K562 (cell line): ENCODE results near the gene AIFM3. TPM values are rescaled to one million over a fixed set of nuclear protein-coding genes. Genes with fewer than 3 reads are reported as not detected.
A peak's percentile ranks its signal among the peaks of the same experiment; 100 is the strongest.

Experiments used
- JUND ChIP-seq, 2 experiments: IDR thresholded peaks; 2 replicates in 1 of 2; 3 replicates in 1 of 2; pipeline ENCODE4 v1.6.1; 2011; ENCODE audit warnings: borderline replicate concordance in 2 of 2, low read depth in 2 of 2, low read length in 2 of 2, improper control_type of control experiment in 1 of 2, missing biosample characterization in 1 of 2, missing genetic modification characterization in 1 of 2, missing genetic modification reagents in 1 of 2
- MAZ ChIP-seq, 2 experiments: fragments of 450-650 bp in 1 of 2; sonication (generic) in 1 of 2; formaldehyde crosslinking; IDR thresholded peaks in 1 of 2; conservative IDR thresholded peaks in 1 of 2; 2 replicates each; pipeline versions ENCODE4 v1.4.0 to v1.5.0; 2020; ENCODE audit warnings: mild to moderate bottlenecking in 1 of 2, missing genetic modification reagents in 1 of 2
- NCOA1 ChIP-seq: fragments of 450-650 bp; IDR thresholded peaks from 2 replicates; pipeline ENCODE4 v1.6.1; 2016; ENCODE audit warnings: low read depth
- OTX1 ChIP-seq: fragments of 450-650 bp; formaldehyde crosslinking; IDR thresholded peaks from 2 replicates; pipeline ENCODE4 v1.4.0; 2022; ENCODE audit warnings: mild to moderate bottlenecking
- RBBP5 ChIP-seq: fragments of 200-600 bp; sonication (generic); IDR thresholded peaks from 2 replicates; pipeline ENCODE4 v1.6.1; 2012; ENCODE audit warnings: borderline replicate concordance, mild to moderate bottlenecking, low read length, control low read depth, inconsistent platforms; ENCODE audit not compliant: insufficient read depth, poor library complexity, severe bottlenecking
- RBFOX2 ChIP-seq: fragments of 200-400 bp; formaldehyde crosslinking; IDR thresholded peaks from 2 replicates; pipeline ENCODE4 v1.6.1; 2017; ENCODE audit warnings: low read depth, mild to moderate bottlenecking, low read length, moderate library complexity
- RBM15 ChIP-seq: fragments of 200-400 bp; formaldehyde crosslinking; IDR thresholded peaks from 2 replicates; pipeline ENCODE4 v1.6.1; 2018; ENCODE audit warnings: mild to moderate bottlenecking, low read length, moderate library complexity; ENCODE audit not compliant: insufficient read depth
- SMARCC2 ChIP-seq: fragments of 450-650 bp; IDR thresholded peaks from 2 replicates; pipeline ENCODE4 v1.6.1; 2017; ENCODE audit warnings: antibody characterized with exemption, moderate library complexity, mild to moderate bottlenecking, low read depth
- SOX6 ChIP-seq: fragments of 450-650 bp; IDR thresholded peaks from 2 replicates; pipeline ENCODE4 v1.6.1; 2014; ENCODE audit warnings: mild to moderate bottlenecking
- TAF15 ChIP-seq: fragments of 200-400 bp; formaldehyde crosslinking; IDR thresholded peaks from 2 replicates; pipeline ENCODE4 v1.6.1; 2017; ENCODE audit warnings: mild to moderate bottlenecking, low read depth, low read length, moderate library complexity
- ZNF436 ChIP-seq: fragments of 250-450, 450-650 bp; sonication (Bioruptor Pico); formaldehyde crosslinking; IDR thresholded peaks from 2 replicates; pipeline ENCODE4 v1.7.0; 2020; ENCODE audit warnings: mild to moderate bottlenecking
- ZNF57 ChIP-seq: fragments of 450-650 bp; formaldehyde crosslinking; IDR thresholded peaks from 2 replicates; pipeline ENCODE4 v1.4.0; 2020; ENCODE audit warnings: mild to moderate bottlenecking, moderate library complexity
- polyA plus RNA-seq, 8 experiments: library from polyadenylated mRNA; depleted of rRNA in 4 of 8; stranded (reverse) in 5 of 8; unstranded in 3 of 8; fragments of >200 nt; fragmentation: Nextera tagmentation in 2 of 8; fragmentation: Illumina TruSeq in 1 of 8; extraction: Ambion mirVana in 2 of 8; extraction: Trizol in 1 of 8; gene quantifications; 2 replicates each; pipeline versions ENCODE4 v1.2.1 to v1.2.3, GENCODE V29; 2011 to 2014; ENCODE audit warnings: inconsistent platforms in 1 of 8, missing spikeins in 1 of 8
- total RNA-seq, 7 experiments: library from RNA; depleted of rRNA in 6 of 7; stranded (reverse); fragments of >200 nt in 6 of 7; fragmentation: Illumina TruSeq in 2 of 7; extraction: Trizol in 2 of 7; gene quantifications; 2 replicates each; pipeline versions ENCODE4 v1.2.1 to v1.2.3, GENCODE V29; 2011 to 2021; ENCODE audit warnings: low replicate concordance in 1 of 7
- TF ChIP-seq, protein P1 (sequence below): fragments of 250-450 bp; sonication (Bioruptor Pico); IDR thresholded peaks from 2 replicates; pipeline ENCODE4 v1.8.0; 2022; ENCODE audit warnings: moderate library complexity, mild to moderate bottlenecking, inconsistent platforms
- TF ChIP-seq, protein P2 (sequence below): fragments of 150-350 bp; IDR thresholded peaks from 2 replicates; pipeline ENCODE4 v1.6.1; 2014; ENCODE audit warnings: low read depth, mild to moderate bottlenecking, low read length, borderline replicate concordance
- TF ChIP-seq, protein P3 (sequence below): sonication (generic); formaldehyde crosslinking; IDR thresholded peaks from 2 replicates; pipeline ENCODE4 v1.8.1; 2023; ENCODE audit warnings: mild to moderate bottlenecking, missing genetic modification reagents, moderate library complexity

The AIFM3 gene
- total and polyA plus RNA-seq, 9 of the 15 experiments (the other 6 are each of a cell fraction or from before 2014, with no cell fraction given): 0.03 to 0.20 (median 0.07) TPM; not detected in 1

DNA sequence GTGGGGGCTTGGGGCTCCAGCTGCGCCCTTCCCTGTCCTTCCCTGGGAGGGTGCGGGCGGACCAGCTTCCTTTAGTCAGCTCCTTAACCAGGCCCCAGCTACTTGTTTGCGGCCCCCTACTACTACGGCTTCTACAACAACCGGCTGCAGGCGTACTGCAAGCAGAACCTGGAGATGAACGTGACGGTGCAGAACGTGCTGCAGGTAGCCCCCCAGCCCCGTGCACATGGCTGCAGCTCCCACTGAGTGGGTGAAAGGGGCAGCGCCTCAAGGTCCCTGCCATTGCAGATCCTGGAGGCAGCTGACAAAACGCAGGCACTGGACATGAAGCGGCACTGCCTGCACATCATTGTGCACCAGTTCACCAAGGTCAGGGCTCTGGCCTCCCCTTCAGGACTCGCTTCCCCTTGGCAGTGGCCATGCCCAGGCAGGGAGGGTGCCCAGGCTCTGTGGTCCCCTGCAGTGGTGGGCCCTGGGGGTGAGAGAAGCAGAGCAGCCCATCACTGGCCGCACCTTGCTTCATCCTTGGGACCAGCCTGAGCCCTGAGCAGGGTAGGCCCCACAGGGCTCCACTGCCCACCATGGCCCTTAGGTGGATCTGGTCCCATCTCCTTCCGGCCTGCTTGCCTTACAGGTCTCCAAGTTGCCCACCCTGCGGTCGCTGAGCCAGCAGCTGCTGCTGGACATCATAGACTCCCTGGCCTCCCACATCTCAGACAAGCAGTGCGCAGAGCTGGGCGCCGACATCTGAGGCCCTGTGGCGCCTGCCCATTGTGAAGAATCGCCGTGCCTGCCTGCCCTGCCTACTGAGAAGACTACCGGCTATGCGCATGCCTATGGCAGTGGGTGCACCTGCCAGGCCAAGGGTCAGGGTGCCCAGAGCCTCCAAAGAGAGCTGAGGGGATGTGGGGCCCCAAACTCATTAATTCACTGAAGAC lies 29.8 kb downstream of the AIFM3 start (continued):
- TF ChIP-seq TAF15 (no peak), OTX1 (0 out of 2 replicates have a peak, but pooled peaks have one; percentile 7), SMARCC2 (no peak), ZNF57 (CRISPR knock-in tag) (peak; percentile 11; the same call in 1 of the 2 replicates), RBBP5 (peak; percentile 30), RBFOX2 (no peak), SOX6 (no peak), JUND (IDR thresholded peaks at IDR 0.05; ENCODE audit: borderline replicate concordance, low read depth, low read length) (no peak), JUND (tag; IDR thresholded peaks at IDR 0.05; ENCODE audit: borderline replicate concordance, low read depth, low read length) (no peak), MAZ (CRISPR knock-in tag; conservative IDR thresholded peaks at IDR 0.05 in 1 of 2, IDR thresholded peaks at IDR 0.05 in 1 of 2) (0 out of 4 replicates have a peak, but pooled peaks of 1 of the 2 experiments have one; percentile 36), ZNF436 (CRISPR knock-in tag) (0 out of 2 replicates have a peak, but pooled peaks have one; percentile 43), RBM15 (no peak), NCOA1 (no peak)
- TF ChIP-seq, protein P1, sequence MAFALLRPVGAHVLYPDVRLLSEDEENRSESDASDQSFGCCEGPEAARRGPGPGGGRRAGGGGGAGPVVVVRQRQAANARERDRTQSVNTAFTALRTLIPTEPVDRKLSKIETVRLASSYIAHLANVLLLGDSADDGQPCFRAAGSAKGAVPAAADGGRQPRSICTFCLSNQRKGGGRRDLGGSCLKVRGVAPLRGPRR (CRISPR knock-in tag): 0 out of 2 replicates have a peak, but pooled peaks have one; percentile 70
- TF ChIP-seq, protein P2, sequence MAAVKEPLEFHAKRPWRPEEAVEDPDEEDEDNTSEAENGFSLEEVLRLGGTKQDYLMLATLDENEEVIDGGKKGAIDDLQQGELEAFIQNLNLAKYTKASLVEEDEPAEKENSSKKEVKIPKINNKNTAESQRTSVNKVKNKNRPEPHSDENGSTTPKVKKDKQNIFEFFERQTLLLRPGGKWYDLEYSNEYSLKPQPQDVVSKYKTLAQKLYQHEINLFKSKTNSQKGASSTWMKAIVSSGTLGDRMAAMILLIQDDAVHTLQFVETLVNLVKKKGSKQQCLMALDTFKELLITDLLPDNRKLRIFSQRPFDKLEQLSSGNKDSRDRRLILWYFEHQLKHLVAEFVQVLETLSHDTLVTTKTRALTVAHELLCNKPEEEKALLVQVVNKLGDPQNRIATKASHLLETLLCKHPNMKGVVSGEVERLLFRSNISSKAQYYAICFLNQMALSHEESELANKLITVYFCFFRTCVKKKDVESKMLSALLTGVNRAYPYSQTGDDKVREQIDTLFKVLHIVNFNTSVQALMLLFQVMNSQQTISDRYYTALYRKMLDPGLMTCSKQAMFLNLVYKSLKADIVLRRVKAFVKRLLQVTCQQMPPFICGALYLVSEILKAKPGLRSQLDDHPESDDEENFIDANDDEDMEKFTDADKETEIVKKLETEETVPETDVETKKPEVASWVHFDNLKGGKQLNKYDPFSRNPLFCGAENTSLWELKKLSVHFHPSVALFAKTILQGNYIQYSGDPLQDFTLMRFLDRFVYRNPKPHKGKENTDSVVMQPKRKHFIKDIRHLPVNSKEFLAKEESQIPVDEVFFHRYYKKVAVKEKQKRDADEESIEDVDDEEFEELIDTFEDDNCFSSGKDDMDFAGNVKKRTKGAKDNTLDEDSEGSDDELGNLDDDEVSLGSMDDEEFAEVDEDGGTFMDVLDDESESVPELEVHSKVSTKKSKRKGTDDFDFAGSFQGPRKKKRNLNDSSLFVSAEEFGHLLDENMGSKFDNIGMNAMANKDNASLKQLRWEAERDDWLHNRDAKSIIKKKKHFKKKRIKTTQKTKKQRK: no peak
- TF ChIP-seq, protein P3, sequence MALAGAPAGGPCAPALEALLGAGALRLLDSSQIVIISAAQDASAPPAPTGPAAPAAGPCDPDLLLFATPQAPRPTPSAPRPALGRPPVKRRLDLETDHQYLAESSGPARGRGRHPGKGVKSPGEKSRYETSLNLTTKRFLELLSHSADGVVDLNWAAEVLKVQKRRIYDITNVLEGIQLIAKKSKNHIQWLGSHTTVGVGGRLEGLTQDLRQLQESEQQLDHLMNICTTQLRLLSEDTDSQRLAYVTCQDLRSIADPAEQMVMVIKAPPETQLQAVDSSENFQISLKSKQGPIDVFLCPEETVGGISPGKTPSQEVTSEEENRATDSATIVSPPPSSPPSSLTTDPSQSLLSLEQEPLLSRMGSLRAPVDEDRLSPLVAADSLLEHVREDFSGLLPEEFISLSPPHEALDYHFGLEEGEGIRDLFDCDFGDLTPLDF (CRISPR knock-in tag): no peak
